ENCODE results near the gene SEPTIN12.

DNA sequence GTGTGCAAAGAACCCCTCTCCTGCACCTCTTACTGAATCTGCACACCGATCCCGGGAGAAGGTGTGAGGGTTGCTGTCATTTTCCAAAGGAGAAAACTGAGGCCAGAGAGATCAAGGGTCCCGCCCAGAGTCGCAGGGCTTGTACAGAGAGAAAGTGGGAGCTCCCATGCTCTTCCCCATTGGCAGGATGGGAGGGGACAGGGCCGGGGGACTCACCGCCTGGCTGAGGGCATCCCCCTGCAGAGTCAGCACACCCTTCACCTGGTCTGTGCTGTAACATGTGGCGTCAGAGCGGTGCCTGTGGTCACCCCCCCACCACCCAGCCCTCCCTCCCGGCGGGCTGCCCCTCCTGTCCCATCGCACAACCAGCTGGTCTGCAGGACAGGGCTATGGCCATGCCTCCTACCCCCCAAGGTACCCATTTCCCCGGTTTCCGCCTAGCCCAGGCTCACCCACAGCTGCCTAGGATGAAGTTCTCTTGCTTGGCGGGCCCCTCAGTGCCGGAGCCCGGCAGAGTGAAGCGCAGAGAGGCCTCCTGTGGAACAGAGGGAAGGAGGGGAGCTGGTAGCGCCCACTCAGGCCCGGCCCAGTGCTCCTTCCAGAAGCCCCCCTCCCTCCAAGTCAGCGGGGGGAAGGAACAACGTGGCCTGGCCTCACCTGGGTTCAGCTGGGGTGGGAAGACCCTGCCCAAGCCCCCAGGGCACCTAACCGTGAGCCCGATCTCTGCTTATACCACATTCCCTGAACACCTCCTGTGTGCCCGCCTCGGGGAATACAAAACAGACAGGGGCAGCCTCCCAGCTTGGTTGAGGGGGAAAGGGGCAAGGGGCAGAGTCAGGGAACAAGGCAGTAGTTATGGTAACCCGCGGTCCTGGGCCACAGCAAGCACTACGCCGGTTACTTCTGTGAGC, 13.2 kb upstream of the SEPTIN12 start:
- TF ChIP-seq, protein P1, sequence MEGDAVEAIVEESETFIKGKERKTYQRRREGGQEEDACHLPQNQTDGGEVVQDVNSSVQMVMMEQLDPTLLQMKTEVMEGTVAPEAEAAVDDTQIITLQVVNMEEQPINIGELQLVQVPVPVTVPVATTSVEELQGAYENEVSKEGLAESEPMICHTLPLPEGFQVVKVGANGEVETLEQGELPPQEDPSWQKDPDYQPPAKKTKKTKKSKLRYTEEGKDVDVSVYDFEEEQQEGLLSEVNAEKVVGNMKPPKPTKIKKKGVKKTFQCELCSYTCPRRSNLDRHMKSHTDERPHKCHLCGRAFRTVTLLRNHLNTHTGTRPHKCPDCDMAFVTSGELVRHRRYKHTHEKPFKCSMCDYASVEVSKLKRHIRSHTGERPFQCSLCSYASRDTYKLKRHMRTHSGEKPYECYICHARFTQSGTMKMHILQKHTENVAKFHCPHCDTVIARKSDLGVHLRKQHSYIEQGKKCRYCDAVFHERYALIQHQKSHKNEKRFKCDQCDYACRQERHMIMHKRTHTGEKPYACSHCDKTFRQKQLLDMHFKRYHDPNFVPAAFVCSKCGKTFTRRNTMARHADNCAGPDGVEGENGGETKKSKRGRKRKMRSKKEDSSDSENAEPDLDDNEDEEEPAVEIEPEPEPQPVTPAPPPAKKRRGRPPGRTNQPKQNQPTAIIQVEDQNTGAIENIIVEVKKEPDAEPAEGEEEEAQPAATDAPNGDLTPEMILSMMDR (IDR thresholded peaks at IDR 0.05) = peak in 1 of 4 experiments; percentile 1
- TF ChIP-seq POLR2A (IDR thresholded peaks at IDR 0.05) (no peak), POLR2AphosphoS5 (IDR thresholded peaks at IDR 0.05) (no peak)

Measured in prostate gland (tissue), 2 donors.